Ureter (tissue), 1 donor: ENCODE data around the gene HPCA. TPM values are rescaled to one million over a fixed set of nuclear protein-coding genes. Genes with fewer than 3 reads are reported as not detected.

Experiments used
- DNase-seq: peaks from one replicate; pipeline ENCODE4 v3.0.0-alpha.2; 2020; ENCODE audit warnings: low spot score
- total RNA-seq: library from RNA; stranded (reverse); gene quantifications from one replicate; pipeline ENCODE4 v1.2.4, GENCODE V29; 2023
- donor health status: DM: yes; HTN: yes; CAD: no.

Gene HPCA
- total RNA-seq = 0.75 TPM

- no peak for DNase-seq
These were observed at the start of gene HPCA for GRCh38 chr1:32886004-32886827. TSS of gene HPCA (plus strand) at chr1:32886491. CDS start at chr1:32888899, 2,408 bp downstream.

- DNase-seq = no peak
These were observed 37.8 kb upstream of the HPCA start for GRCh38 chr1:32848354-32849063.

DNA sequence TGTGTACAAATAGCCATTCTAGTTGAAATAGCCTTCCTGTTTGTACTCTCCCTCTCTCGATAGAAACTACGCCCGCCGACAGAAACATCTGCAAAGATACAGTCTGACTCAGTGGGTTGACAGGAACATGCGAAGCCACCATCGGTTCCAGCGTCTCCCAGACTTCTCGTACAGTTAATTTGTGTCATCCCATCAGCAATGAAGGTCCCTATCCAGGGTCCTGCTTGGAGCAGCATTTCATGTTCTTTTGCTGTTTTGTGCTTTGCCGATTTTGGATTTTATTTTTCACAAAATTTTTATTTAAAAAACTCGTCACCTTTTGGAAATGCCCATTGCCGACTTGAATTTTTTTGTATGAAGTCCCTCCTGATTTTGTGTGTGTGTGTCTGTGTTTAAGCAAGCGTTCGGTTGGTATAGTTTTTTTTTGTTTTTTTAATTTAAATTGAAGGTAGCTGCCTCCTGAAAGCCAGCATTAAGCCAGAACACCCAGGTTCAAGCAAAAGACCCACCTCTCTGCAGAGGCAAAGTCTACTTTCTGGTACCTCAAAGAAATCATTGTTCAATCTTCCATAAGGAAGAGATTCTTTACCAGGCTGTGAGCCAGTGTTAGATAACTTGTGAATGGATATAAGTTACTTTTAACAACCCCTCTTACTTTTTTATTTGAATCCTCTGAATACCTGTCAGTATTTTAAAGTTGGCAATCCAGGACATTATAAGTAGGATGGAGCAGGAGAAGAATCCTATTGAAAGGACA is 30.3 kb upstream of the HPCA start:
- DNase-seq = no peak

GRCh38 chr1:32858136-32858535 is 28.2 kb upstream of the HPCA start:
- no peak for DNase-seq

- DNase-seq = no peak
These were observed 27.5 kb upstream of the HPCA start for GRCh38 chr1:32858791-32859190.

DNA sequence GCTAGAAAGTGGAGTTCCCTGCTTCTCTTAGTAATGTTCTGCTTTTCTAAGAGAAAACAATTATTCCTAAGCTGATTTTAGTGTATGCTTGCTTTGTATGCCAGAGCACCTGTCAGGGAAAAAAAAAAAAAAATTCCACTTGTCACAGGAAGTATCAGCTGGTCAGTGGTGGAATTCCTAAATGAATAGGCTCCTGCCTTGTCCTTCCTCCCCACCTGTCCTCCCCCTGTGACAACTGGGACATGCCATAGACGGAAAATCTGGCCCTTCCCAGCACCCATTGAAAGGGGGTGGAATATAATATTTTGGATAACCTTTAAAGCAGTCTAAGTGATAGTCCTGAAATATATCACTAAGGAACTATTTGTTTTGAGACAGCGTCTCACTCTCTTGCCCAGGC is 26.4 kb upstream of the HPCA start:
- DNase-seq = no peak

DNA sequence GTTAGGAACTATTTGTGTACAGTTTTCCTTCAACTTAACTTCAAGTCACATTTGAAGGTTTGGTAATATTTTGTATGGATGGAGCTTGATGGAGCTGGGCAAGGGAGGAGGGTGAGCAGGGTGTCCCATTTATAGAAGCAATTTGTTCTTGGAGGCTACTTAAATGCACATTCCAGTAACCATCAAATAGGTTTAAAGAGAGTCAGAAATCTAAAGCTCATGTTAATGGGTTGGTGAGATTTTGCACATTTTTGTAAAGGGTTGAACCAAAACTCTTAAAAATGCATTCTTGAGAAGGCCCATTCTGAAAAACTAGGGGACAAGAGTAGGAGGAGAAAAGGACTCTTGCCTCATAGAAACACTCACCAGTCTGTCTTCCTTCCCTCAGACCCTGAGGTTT is 25.7 kb upstream of the HPCA start:
- no peak for DNase-seq

- no peak for DNase-seq
These were observed 24.2 kb upstream of the HPCA start for GRCh38 chr1:32861904-32862695.

DNA sequence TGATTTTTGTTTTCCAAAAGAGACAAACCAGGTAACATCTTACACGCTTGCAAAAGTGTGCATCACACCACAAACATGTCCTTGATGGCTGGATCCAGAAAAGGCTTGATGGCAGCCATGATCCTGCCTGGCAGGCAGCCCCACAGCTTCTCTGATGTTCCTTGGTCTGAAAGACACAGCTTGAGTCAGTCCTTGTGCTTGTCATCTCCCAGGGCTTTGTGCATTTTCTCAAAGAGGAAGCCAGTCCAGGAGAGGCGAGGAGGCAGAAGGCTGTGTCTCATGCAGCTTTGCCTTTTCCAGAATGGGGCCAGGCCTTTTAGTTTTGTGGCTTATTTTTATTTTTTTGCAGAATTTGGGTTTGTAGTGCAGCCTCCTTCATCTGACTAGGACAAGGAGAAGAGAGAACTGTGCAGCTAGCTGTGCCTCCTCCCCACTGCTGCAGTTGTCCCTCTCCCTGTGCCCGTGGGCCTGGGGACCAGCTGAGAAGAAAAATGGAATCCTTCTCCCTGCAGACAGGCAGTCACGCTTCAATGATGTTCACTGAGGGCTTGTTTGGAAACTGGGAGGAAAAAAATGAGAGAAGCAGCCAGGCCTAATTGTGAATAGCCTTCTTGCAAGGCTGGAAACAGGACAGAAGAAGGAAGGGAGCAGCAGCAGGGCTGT is 22.9 kb upstream of the HPCA start:
- no peak for DNase-seq

DNA sequence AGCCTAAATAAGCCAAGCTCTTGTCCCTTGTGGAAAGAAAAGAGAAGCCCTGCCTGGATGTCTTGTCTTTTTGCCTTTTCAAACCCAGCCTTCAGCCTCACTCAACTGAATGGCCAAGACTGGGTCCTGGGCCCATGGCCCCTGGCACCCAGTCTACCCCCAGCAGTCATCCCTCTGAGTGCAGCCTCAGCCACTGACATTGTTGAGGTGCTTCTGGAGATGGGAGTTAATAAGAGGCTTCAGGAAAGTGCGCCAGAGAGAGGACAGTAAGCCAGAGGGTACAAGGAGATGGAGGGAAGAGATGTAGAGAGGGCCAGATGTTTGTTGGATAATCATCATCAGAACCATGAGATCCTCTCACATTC is 22.4 kb upstream of the HPCA start:
- no peak for DNase-seq

DNA sequence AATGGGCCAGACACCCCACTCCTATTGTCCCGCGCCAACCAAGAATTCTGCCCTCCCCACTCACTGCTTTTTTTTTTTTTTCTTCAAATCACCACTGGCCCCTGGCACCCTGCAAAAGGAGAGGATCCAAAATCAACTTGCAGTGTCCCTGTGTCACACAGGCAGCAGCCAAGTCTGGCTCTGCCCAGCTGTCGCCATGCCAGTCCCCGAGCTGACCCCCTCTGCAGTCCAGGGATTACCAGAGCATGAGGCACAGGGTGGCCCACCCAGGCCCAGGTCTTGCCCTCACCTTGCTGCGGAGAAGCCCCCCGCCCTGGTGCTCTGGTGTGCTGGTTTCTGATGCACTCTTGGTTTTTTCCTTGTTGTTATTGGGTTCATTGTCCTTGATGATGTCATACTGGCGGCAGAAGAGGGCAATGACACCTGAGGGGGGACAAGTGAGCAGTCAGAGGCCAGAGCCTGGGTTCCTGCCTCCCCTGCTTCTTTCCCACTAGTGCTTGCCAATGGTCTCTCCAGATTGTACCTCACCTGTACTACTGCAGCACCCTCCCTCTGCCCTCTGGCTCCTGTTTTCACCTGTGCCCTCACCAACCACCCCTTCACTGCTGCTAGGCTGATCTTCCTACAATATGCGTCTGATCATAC is 21.8 kb upstream of the HPCA start:
- DNase-seq = no peak

GRCh38 chr1:32865639-32866405 is 20.5 kb upstream of the HPCA start:
- no peak for DNase-seq

- DNase-seq = no peak
These were observed 19.1 kb upstream of the HPCA start for GRCh38 chr1:32867151-32867550.

DNA sequence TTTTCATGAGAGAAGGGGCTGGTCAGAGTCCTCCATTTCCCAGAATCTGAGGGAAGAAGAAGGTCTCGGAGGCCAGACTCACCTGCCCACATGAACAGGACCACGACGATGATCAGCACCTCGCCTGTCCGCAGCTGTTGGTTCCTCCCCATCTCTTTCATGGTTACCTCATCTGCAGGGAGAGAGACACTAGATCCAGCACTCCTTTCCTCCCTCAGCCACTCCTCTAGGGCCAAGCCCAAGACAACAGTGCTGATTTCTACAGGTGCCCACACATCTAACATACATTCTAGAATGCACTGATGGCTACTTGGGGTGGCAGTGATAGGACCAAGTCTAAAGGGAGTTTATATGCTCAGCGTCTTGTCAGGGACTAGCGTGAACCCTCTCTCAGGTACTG is 18.6 kb upstream of the HPCA start:
- DNase-seq = no peak

GRCh38 chr1:32868085-32868484 is 18.2 kb upstream of the HPCA start:
- DNase-seq = no peak

DNA sequence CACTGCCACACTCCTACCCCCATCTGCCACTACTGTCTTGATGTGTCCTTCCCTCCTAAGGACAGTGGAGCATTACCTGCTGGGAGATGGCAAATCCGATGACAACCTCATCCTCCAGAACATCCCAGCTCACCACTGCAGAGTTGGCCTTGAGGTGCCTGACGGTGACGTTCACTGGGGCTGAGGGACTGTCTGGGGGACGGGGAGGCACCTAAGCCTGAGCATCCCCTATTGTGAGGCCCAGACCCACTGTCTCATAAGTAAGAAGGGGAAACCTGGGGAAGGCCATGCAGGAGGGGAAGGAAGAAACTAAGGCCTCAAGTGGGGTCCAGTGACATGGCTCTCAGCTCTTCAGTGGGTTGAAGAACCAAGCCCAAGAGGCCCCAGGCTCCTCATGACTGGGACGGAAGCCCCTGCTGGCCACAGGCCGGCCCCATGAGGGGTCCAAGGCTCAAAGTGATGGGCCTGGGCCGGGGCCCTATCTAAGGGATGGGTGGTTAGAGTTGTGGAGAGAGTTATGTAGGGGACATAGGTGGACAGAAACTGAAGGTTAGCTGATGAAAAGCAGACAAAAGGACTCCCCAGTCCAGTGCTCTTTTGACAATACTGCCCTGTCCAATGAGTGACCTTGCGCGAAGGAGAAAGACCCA is 17.4 kb upstream of the HPCA start:
- DNase-seq = no peak

- no peak for DNase-seq
These were observed 16.2 kb upstream of the HPCA start for GRCh38 chr1:32869923-32870614.

DNA sequence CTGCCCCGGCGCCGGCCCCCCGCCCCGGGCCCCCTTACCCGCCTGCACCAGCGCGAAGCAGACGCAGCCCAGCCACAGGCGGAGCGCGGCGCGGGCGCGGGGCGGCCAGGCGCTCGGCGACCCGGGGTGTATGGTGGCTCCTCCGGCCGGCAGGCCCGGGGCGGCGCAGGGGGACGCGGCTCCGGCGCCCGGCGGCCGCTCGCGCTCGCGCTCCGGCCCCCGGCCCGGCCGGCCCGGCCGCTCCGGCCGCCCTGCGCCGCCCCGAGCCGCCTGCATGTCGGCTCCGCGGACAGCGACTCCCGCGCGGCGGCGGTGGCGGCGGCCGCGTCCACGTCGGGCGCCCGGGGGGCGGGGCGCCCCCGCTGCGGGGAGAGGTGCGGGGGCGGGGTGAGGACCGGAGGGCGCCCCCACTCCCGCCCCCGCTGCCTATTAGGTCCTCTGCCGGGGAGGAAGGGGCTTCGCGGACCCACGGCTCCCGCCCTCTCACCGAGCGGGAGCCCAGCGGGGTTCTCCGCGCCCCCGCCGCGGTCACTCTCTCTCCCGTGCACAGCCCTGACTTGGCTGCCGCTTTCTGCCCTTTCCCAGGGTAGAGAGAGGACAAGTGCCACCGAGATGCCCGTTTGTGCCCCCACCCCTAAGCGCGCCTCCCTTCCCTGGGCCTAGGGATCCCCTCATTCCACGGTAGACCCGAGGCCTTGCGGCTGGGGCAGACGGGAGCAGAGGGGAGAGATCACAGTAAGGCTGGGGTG is 15.5 kb upstream of the HPCA start, which contains the start of gene FNDC5:
Gene FNDC5 (minus strand): TSS at position 298 of the 749 bp plus-strand sequence.
- no peak for DNase-seq
